GM18526 (cell line): Measurements from ENCODE around the gene PKP1.

Experiments
- POLR2A ChIP-seq: IDR thresholded peaks from 3 replicates; pipeline ENCODE4 v1.6.1; 2011; ENCODE audit not compliant: insufficient read length; ENCODE audit errors: extremely low read depth

The PKP1 gene

GRCh38 chr1:201255479-201256362 is 27.6 kb upstream of the PKP1 start:
- TF ChIP-seq POLR2A = no peak

DNA sequence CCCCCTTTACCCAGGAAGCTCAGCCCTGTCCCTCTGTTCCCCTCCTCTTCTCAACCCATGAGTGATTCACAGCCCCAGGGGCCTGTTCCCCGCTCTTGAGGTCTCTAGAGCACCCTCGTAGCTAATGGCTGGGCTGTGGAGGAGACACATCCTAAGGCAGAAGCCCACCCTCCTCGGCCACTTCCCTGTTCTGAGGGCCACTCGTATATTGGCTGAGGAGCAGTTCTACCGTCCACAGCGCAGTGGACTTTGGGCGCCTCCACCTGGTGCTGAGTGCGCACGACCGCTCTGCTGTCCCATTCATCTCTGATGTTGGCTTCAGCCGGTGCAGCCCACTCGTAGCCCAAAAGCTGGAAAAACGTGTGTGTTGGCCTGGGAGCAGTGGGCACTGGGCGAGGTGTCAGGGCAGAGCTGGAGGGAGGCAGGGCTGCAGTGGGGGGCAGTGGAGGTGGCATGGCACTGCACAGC is 24.5 kb upstream of the PKP1 start:
- TF ChIP-seq POLR2A = no peak

- TF ChIP-seq POLR2A = no peak
Observed at GRCh38 chr1:201259476-201260235, 23.6 kb upstream of the PKP1 start.

- no peak for TF ChIP-seq POLR2A
Observed at GRCh38 chr1:201260236-201260590, 23.1 kb upstream of the PKP1 start.

DNA sequence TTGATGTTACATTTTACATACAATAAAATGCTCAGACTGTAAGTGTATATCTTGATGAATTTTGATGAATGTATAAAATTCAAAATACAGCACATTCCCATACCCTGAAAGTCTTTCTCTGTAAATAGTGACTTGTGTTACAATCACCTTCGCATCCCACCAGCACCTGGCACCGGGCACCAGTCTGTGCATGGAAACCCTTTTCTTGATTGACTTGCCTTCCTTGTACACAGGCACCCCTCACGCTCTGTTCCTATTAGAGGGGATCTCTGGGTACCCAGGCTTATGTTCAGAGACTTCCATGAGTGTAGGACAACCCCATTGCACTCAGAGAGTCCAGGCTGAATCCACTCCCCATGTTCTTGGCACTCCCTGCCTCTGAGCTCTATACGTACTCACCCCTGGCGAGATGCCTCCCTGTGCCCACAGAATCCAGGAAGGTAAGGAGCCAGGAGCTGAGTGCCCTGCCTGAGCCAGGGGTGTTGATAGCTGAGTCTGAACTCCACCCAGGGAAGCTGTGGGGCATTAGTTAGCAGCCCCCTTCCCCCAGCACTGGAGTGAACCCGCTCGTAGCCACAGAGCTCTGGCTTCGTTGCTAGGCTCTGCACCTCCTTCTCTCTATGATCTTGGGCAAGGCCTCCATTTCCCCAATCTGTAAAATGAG is 22.5 kb upstream of the PKP1 start:
- no peak for TF ChIP-seq POLR2A

DNA sequence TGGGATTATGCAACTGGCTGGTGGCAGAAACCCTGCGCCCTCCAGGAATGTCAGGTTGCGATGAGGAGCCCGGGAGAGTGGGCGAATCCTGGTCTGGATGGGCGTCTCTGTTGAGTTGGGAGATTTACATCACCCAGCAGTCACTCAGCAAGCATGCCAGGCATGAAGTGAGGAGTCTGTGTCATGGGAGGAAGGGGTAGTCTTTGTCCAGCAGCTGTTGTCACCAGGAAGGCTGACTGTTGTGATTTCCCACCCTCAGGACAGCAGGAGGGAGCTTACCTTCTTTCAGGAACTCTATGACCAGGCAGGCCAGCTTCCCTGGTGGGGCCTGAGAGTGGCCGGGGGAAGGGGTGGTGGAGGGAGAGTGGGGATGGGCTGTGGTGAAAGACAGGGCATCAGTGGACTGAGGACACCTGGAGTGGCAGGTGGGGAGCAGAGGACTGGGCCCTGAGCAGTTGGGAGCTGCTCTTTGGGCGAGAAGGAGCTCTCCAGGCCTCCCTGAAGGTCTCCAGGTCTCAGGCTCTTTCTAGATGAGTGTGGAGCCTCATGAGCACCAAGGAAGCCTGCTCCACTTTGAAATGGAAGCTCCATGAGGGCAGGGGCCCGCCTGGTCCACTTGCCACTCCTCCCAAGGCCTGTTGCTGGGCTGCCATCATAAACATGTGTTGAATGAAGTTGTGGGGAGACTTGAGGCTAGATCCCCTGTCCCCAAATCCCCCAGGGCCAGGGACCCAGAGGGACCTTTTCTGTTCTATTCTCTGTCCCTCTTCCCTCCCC is 21.3 kb upstream of the PKP1 start:
- TF ChIP-seq POLR2A = no peak

DNA sequence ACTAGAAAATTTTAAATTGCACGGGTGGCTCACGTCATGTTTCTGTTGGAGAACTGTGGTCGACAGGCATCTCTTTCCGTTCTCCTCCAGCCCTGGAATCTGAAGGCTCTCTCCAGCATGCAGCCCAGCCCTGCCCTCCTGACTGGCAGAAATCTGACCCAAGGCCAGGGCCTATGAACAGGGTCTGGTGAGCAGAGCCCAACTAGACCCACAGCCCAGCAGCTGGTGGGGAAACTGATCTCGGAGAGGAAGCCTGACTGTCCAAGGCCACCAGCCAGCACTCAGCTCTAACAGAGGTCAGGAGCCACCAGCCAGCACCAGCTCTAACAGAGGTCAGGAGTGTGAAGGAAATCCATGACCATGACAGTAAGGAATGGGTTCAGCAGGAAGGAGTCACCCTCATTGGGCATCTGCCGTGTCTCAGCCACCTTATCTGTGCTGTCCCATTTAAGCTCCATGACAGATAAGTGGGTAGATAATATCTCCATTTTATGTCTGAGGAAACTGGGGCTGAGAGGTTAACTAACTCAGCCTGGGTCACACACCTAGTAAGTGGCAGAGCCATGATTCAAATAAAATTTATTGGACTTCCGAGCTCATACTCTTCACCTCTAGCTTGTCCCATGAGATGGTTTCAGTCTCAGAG is 20.2 kb upstream of the PKP1 start:
- no peak for TF ChIP-seq POLR2A

DNA sequence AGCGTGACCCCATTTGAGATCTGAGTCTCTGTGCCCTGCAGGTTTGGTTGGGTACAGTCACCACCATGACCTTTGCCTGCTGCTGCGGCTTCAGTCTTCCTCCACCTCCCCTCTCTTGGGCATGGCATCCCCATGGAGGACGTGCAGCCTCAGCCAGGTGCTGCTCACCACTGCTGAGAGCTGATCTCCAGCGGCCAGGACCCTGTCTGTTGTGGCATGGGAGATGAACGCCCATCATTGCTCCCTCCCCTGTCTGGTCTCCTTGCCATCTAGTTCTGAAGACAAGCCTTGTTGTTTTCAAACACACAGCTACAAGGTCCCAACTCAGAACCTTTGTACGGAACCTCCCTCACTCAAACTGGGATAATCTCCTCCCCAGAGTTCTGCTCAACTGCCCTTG is 19.2 kb upstream of the PKP1 start:
- no peak for TF ChIP-seq POLR2A

DNA sequence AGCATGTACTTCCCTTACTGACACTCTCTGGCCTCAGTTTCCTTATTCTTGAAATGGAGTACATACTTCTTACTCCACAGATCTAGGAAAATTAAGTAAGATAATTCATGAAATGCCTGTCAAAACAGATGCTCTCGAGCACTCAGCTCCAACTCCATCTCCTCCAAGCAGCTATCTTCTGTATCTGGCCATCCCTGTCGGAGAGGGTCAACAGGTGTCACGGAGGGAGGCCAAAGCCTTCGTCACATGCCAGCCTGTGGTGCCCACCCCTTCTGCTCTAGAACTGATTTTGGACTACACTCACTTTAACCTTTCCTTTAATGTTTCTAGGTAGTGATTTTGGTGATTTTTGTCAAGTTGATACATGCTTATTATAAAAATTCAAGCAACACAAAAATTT is 18.8 kb upstream of the PKP1 start:
- TF ChIP-seq POLR2A = no peak

DNA sequence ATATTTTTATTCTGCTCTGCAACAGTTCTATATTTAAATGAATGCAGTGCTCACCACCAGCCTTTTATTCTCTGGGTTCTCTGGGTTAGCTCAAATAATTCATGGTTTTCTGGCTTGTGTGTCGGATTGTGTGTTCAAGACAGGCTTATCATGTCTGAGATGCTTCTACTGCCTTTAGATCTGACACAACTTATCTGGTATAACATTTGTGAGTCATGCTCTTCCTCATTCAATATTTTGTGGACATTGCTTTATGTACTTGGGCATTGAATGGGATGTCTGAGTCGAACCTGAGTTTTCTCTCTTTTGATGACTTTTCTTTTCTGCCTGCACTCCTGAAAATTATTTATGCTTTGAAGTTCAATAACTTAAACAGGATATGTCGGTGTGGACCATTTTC is 17.6 kb upstream of the PKP1 start:
- no peak for TF ChIP-seq POLR2A

DNA sequence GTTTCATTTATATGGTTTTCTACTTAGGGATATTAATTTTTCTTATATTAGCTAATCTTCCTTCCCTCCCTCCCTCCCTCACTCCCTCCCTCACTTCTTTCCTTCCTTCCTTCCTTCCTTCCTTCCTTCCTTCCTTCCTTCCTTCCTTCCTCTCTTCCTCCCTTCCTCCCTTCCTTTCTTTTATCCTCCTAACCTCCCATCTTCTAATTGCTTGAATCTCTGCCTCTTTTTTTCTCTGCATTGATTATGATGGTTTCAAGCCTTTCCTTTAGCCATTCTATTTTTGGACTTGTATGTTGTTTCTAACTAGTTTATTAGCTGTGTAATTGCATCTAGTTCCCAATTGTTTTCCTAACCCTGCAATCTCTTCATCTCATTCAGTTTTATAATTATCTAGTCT is 17.0 kb upstream of the PKP1 start:
- no peak for TF ChIP-seq POLR2A

GRCh38 chr1:201266774-201267173 is 16.5 kb upstream of the PKP1 start:
- no peak for TF ChIP-seq POLR2A

DNA sequence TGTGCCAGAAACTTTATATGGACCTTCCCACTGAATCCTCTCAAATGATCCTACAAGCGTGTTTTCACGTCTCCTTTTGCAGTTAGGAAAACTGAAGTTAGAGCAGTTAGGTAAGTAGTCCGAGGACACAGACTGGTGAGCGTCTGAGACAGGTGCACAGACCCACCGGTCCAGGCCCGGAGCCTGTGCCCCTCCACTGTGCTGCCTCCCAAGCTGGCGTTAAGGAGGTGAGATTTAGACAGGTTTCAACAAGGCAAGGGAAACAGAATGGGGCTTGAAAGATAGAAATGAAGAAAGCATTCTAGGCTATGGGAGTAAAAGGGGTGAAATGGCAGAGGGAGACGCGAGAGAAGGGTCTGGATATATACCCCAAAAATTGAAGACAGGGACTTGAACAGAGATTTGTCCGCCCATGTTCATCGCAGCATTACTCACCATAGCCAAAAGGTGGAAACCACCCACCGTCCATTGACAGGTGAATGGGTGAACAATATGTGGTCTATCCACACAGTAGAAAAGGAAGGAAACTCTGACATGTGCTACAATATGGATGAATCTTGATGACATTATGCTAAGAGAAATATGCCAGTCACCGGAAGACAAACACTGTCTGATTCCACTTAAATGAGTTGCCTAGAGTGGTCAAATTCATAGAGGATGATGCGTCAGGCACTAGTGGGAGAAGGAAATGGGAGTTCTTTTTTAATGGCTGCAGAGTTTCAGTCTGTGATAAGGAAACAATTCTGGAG is 15.7 kb upstream of the PKP1 start:
- no peak for TF ChIP-seq POLR2A

GRCh38 chr1:201268604-201269151 is 14.6 kb upstream of the PKP1 start:
- no peak for TF ChIP-seq POLR2A

DNA sequence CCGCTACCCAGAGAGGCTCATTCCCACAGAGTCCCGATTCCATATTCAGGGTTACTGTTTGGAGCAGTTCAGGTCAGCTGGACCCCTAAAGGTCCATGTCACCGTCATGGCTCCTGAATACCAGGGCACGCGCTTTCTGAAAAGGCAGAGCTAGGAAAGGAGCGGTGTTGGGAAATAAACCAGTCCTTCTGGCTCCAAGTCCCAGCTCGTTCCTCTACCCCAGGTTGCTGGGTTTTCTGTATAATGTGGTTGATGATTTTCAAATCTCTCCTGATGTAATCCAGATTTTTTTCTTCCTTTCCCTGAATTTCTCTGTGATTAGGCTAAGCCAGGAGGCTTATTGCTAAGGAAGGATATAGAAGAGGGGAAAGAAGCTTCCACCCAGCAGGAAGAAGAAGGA is 14.0 kb upstream of the PKP1 start:
- no peak for TF ChIP-seq POLR2A
